ENCODE measurements around the gene CD81.

DNA sequence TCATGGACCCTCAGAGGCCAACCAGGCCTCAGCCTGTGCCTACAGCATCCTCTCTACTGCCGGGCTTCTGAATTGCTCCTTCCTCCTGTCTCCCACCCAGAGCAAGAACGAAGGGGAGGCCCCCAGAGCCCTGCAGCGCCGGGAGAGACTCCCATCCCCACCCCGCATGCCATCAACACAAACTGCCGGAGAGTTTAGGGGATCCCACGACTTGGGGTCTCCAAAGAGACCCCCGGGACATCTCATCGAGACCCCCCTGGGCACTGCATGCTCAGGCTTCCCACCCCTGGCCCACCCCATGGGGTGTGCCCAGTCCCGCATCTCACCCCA is 8.3 kb upstream of the CD81 start:
- TF ChIP-seq POLR2AphosphoS5 (IDR thresholded peaks at IDR 0.05) (no peak), POLR2A (IDR thresholded peaks at IDR 0.05) (no peak)

Measured in transverse colon (tissue), 3 donors.